SK-N-SH treated with all-trans-retinoic acid at 6 μM for 48 hours (cell line): ENCODE results near the gene ADGRD2.

Experiments used
- ARNTL ChIP-seq: fragments of 450-650 bp; formaldehyde crosslinking; IDR thresholded peaks from 2 replicates; pipeline ENCODE4 v1.5.0; 2020; ENCODE audit warnings: low read depth, mild to moderate bottlenecking, moderate library complexity, borderline replicate concordance
- CSDC2 ChIP-seq: fragments of 250-450 bp; sonication (Bioruptor Pico); IDR thresholded peaks from 2 replicates; pipeline ENCODE4 v1.5.0; 2020; ENCODE audit warnings: mild to moderate bottlenecking, moderate library complexity
- ESRRG ChIP-seq: fragments of 250-450 bp; sonication (Bioruptor Pico); IDR thresholded peaks from 2 replicates; pipeline ENCODE4 v1.6.1; 2021; ENCODE audit warnings: mild to moderate bottlenecking
- RARB ChIP-seq: fragments of 250-450 bp; sonication (Bioruptor Pico); IDR thresholded peaks from 2 replicates; pipeline ENCODE4 v1.8.0; 2021; ENCODE audit warnings: mild to moderate bottlenecking, moderate library complexity
- ZFP30 ChIP-seq: fragments of 450-650 bp; formaldehyde crosslinking; IDR thresholded peaks from 2 replicates; pipeline ENCODE4 v1.5.0; 2022; ENCODE audit warnings: mild to moderate bottlenecking, moderate library complexity
- TF ChIP-seq, protein P1 (sequence below): fragments of 250-450 bp; sonication (Bioruptor Pico); IDR thresholded peaks from 2 replicates; pipeline ENCODE4 v1.5.1; 2020; ENCODE audit warnings: low read depth, mild to moderate bottlenecking, moderate library complexity
- TF ChIP-seq, protein P2 (sequence below): fragments of 250-450 bp; sonication (Bioruptor Pico); IDR thresholded peaks from 2 replicates; pipeline ENCODE4 v1.8.0; 2020; ENCODE audit warnings: mild to moderate bottlenecking, moderate library complexity, borderline replicate concordance

DNA sequence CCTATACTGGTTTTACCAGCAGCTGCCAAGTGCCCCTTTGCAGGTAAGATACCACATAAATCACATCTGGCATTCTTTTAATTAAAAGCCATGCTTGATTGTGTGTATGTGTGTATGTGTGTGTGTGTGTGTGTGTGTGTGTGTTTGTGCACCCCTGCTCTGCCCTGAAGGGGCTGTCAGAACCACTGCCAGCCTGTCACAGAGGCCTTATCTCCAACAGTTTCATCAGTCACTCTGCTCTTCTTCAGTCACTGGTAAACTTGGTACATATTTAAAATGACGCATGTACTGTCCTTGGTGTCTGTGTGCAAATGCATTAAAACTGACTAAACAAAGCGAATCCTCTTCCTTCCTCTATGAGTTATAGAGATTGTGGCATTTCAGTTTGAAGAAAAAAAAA lies 75.9 kb downstream of the ADGRD2 start:
- TF ChIP-seq CSDC2 (CRISPR knock-in tag) = no peak
- TF ChIP-seq, protein P1, sequence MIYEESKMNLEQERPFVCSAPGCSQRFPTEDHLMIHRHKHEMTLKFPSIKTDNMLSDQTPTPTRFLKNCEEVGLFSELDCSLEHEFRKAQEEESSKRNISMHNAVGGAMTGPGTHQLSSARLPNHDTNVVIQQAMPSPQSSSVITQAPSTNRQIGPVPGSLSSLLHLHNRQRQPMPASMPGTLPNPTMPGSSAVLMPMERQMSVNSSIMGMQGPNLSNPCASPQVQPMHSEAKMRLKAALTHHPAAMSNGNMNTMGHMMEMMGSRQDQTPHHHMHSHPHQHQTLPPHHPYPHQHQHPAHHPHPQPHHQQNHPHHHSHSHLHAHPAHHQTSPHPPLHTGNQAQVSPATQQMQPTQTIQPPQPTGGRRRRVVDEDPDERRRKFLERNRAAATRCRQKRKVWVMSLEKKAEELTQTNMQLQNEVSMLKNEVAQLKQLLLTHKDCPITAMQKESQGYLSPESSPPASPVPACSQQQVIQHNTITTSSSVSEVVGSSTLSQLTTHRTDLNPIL (CRISPR knock-in tag) = no peak
- TF ChIP-seq ESRRG = no peak
- no peak for TF ChIP-seq ARNTL (CRISPR knock-in tag)
- TF ChIP-seq, protein P2, sequence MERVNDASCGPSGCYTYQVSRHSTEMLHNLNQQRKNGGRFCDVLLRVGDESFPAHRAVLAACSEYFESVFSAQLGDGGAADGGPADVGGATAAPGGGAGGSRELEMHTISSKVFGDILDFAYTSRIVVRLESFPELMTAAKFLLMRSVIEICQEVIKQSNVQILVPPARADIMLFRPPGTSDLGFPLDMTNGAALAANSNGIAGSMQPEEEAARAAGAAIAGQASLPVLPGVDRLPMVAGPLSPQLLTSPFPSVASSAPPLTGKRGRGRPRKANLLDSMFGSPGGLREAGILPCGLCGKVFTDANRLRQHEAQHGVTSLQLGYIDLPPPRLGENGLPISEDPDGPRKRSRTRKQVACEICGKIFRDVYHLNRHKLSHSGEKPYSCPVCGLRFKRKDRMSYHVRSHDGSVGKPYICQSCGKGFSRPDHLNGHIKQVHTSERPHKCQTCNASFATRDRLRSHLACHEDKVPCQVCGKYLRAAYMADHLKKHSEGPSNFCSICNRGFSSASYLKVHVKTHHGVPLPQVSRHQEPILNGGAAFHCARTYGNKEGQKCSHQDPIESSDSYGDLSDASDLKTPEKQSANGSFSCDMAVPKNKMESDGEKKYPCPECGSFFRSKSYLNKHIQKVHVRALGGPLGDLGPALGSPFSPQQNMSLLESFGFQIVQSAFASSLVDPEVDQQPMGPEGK (CRISPR knock-in tag) = no peak
- TF ChIP-seq ZFP30 (CRISPR knock-in tag) = no peak
- TF ChIP-seq RARB (CRISPR knock-in tag) = no peak
